Activated CD8-positive, alpha-beta memory T cell treated with anti-CD3 and anti-CD28 coated beads, Interleukin-2, amount 10 ng/mL, durations not matched to agents 7 days and 5 days (primary cell): ENCODE measurements around the gene CNIH2. TPM values are rescaled to one million over a fixed set of nuclear protein-coding genes. Genes with fewer than 3 reads are reported as not detected.
A peak's percentile ranks its signal among the peaks of the same experiment; 100 is the strongest.

ENCODE experiments used
- ATAC-seq: fragments of 150-1000 bp; cut with Tn5 transposase; one replicate; pipeline ENCODE4 v1.10.0; 2021; ENCODE audit warnings: moderate library complexity
- CTCF ChIA-PET: fragments of 350-600 bp; sonication (Branson Sonifier 250); formaldehyde crosslinking; loops from one replicate; lab custom pipeline; 2021; ENCODE audit warnings: antibody characterized with exemption; lab: Charles Lee
- DNase-seq: peaks from one replicate; pipeline ENCODE4 v3.0.0-alpha.2; 2020
- H3K27ac Mint-ChIP-seq: one replicate; pipeline ENCODE4 v1.8.0; 2021; ENCODE audit warnings: mild to moderate bottlenecking, mixed read lengths
- H3K27me3 Mint-ChIP-seq: one replicate; pipeline ENCODE4 v1.8.0; 2021; ENCODE audit warnings: mixed read lengths
- H3K36me3 Mint-ChIP-seq: one replicate; pipeline ENCODE4 v1.8.0; 2021; ENCODE audit warnings: mild to moderate bottlenecking, mixed read lengths
- H3K4me1 Mint-ChIP-seq: one replicate; pipeline ENCODE4 v1.8.0; 2021; ENCODE audit warnings: mixed read lengths
- H3K4me3 Mint-ChIP-seq: one replicate; pipeline ENCODE4 v1.8.0; 2021; ENCODE audit warnings: mild to moderate bottlenecking, moderate library complexity, mixed read lengths
- H3K9me3 Mint-ChIP-seq: one replicate; pipeline ENCODE4 v1.8.0; 2022; ENCODE audit warnings: low read depth, mixed read lengths
- total RNA-seq, 2 experiments: library from RNA; stranded (reverse); gene quantifications; one replicate each; pipeline ENCODE4 v1.2.3, GENCODE V29; 2021

The CNIH2 gene
- total RNA-seq, 2 experiments from 2014 or later: 1.1 to 1.2 TPM

DNA sequence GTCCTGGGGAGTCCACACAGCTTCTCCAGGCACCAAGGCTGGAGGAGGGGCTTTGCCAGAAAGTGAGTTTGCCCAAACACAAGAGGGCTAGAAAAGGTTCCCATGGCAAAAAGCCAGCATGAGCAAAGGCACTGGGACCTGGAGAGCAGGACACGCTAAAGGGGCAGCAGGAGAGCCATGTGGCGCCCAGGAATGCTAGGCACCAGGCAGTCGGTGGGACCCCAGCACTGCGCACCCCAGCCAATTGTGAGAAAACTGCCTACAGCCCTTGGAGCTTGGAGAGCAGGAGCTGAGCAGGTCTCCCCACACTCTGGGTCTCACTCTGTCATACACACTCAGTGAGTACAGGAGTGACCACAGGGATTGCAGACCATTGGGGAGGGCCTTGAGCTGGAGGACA lies 14.7 kb upstream of the CNIH2 start:
- Mint-ChIP-seq H3K27me3 (no peaks in the 10 kb centered on the region), H3K4me3 (no peak overlapping the region), H3K9me3 (no peaks in the 10 kb centered on the region)

DNA sequence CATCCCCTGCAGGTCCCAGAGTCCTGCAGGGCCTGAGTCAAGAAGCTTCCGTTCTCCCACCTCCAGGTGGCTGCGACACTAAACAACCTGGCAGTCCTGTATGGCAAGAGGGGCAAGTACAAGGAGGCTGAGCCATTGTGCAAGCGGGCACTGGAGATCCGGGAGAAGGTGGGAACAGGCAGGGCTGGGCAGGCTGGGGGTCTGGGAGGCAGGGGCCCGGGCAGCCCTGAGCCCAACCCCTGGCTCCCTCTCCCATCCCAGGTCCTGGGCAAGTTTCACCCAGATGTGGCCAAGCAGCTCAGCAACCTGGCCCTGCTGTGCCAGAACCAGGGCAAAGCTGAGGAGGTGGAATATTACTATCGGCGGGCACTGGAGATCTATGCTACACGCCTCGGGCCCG lies 14.2 kb upstream of the CNIH2 start:
- Mint-ChIP-seq H3K9me3 (no peaks in the 10 kb centered on the region), H3K27me3 (no peaks in the 10 kb centered on the region)
- CTCF ChIA-PET: interaction anchor here (0.5 to 3.8 kb wide), 3 partner anchors 17 to 348 kb away, joined by 3 to 13 read pairs (median 3); no protein-coding TSS in a partner anchor

More for the DNA sequence above, 14.7 kb upstream of the CNIH2 start:
- no peak overlapping the region for H3K27ac Mint-ChIP-seq
- peaks cover 25% of the 10 kb centered on the region for H3K4me1 Mint-ChIP-seq
- peaks cover 16% of the 10 kb centered on the region for H3K36me3 Mint-ChIP-seq
- CTCF ChIA-PET: interaction anchor here (0.5 to 3.8 kb wide), 5 partner anchors 18 to 349 kb away, joined by 3 to 13 read pairs (median 3); partner anchors contain the start of gene YIF1A
- ATAC-seq (no peak), DNase-seq (no peak)

DNA sequence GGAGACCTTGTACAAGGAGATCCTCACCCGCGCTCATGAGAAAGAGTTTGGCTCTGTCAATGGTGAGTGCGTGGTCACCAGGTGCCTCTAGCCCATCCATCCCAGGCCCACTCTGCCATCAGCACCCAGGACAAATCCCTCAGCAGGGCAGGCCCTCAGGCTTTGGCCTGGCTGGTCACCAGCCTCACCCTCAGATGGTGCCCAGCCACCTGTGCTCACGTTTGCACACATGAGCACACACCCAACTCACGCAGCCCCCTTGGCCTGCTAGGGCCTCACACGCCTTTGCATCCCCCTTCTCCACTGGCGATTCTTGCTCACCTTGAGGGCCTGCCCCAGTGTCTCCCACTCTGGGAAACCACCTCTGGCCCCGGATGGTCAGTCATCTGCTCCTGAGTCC lies 13.6 kb upstream of the CNIH2 start:
- Mint-ChIP-seq H3K4me1 (peaks cover 17% of the 10 kb centered on the region), H3K36me3 (peaks cover 16% of the 10 kb centered on the region), H3K9me3 (no peaks in the 10 kb centered on the region), H3K4me3 (no peak overlapping the region), H3K27ac (no peak overlapping the region), H3K27me3 (no peaks in the 10 kb centered on the region)
- no peak for ATAC-seq
- DNase-seq: no peak
- CTCF ChIA-PET: interaction anchor here (1.0 to 3.8 kb wide), 4 partner anchors 17 to 45 kb away, joined by 3 to 13 read pairs (median 3); no protein-coding TSS in a partner anchor

More for the DNA sequence above, 14.2 kb upstream of the CNIH2 start:
- Mint-ChIP-seq H3K4me3 (no peak overlapping the region), H3K36me3 (peaks cover 16% of the 10 kb centered on the region), H3K4me1 (peaks cover 21% of the 10 kb centered on the region), H3K27ac (no peak overlapping the region)
- ATAC-seq (no peak), DNase-seq (no peak)

DNA sequence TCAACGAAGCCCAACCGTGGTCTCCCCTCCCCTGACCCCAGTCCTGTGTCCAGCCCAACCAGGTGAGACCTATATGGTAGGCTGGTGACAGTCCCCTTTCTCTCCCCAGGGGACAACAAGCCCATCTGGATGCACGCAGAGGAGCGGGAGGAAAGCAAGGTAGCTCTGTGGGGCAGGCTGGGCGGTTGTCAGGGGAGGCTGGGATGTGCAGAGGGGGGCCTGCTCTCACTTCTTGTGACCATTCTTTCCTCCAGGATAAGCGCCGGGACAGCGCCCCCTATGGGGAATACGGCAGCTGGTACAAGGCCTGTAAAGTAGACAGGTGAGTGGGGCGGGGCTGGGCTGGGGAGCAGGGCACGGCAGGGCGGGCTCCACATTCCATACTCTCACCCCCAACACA lies 13.1 kb upstream of the CNIH2 start:
- peaks cover 18% of the 10 kb centered on the region for H3K4me1 Mint-ChIP-seq
- no peaks in the 10 kb centered on the region for H3K27me3 Mint-ChIP-seq
- CTCF ChIA-PET: interaction anchor here (0.6 to 3.8 kb wide), 4 partner anchors 16 to 39 kb away, joined by 3 to 13 read pairs (median 3); no protein-coding TSS in a partner anchor
- ATAC-seq: no peak
- peaks cover 16% of the 10 kb centered on the region for H3K36me3 Mint-ChIP-seq
- DNase-seq: peak; percentile 65
- no peaks in the 10 kb centered on the region for H3K9me3 Mint-ChIP-seq
- no peak overlapping the region for H3K4me3 Mint-ChIP-seq
- H3K27ac Mint-ChIP-seq: no peak overlapping the region

DNA sequence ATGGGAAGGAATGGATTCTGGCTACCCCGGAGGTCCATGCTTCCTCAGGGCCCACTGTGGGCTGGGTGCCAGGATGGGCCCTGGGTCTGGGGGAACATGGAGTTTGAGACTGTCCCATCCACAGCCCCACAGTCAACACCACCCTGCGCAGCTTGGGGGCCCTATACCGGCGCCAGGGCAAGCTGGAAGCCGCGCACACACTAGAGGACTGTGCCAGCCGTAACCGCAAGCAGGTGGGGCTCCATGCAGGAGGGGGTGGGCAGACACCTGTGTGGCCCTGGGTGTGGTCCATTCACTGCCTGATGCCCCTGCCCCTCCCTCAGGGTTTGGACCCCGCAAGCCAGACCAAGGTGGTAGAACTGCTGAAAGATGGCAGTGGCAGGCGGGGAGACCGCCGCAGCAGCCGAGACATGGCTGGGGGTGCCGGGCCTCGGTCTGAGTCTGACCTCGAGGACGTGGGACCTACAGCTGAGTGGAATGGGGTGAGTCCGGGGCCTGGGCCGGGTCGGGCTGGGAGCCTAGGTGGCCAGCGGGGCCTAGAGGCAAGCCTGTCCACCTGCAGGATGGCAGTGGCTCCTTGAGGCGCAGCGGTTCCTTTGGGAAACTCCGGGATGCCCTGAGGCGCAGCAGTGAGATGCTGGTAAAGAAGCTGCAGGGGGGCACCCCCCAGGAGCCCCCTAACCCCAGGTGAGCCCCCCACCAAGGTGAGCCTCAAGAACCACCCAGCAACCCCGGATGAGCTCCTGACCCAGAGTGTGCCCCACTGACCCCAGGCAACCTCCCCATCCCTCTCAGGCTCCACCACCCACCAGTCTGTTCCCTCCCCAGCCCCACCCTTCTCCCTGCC lies 12.2 kb upstream of the CNIH2 start:
- H3K27ac Mint-ChIP-seq: no peak overlapping the region
- H3K4me3 Mint-ChIP-seq: no peak overlapping the region
- peaks cover 27% of the 10 kb centered on the region for H3K4me1 Mint-ChIP-seq
- H3K9me3 Mint-ChIP-seq: no peaks in the 10 kb centered on the region
- no peaks in the 10 kb centered on the region for H3K27me3 Mint-ChIP-seq
- H3K36me3 Mint-ChIP-seq: peaks cover 17% of the 10 kb centered on the region
- CTCF ChIA-PET: interaction anchor here (0.6 to 3.8 kb wide), 5 partner anchors 15 to 45 kb away, joined by 3 to 13 read pairs (median 3); no protein-coding TSS in a partner anchor
- ATAC-seq (no peak), DNase-seq (no peak)

DNA sequence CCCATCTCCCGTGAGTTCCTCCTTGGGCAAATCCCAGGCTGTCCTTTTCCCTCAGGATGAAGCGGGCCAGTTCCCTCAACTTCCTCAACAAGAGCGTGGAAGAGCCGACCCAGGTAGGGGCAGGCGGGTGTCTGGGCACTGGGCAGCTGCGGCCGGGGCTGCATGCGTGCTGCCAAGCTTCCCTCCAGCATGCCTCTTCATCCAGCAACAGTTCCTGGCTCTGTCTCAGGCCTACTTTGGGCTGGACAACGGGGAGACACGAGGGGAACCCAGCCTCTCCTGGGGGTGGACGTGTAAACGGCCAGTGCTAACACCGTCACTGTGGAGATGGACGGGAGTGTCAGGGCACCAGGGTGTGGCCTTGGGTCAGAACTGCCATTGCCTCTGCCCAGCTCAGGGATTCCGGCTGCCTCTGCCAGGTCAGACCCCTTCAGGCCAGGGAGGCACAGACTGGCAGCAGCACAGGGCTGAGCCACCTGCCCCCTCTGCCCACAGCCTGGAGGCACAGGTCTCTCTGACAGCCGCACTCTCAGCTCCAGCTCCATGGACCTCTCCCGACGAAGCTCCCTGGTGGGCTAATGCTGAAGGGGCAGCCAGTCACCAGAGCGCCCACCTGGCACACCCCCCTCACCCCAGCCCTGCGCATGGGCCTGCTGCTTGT lies 11.5 kb upstream of the CNIH2 start:
- Mint-ChIP-seq H3K36me3 (peaks cover 19% of the 10 kb centered on the region), H3K27ac (no peak overlapping the region), H3K9me3 (no peaks in the 10 kb centered on the region), H3K27me3 (no peaks in the 10 kb centered on the region), H3K4me3 (peak overlapping the region; percentile 91), H3K4me1 (peaks cover 31% of the 10 kb centered on the region)
- CTCF ChIA-PET: interaction anchor here (0.9 to 1.5 kb wide), 2 partner anchors 43 to 46 kb away, joined by 3 to 6 read pairs; no protein-coding TSS in a partner anchor
- DNase-seq: no peak
- no peak for ATAC-seq

DNA sequence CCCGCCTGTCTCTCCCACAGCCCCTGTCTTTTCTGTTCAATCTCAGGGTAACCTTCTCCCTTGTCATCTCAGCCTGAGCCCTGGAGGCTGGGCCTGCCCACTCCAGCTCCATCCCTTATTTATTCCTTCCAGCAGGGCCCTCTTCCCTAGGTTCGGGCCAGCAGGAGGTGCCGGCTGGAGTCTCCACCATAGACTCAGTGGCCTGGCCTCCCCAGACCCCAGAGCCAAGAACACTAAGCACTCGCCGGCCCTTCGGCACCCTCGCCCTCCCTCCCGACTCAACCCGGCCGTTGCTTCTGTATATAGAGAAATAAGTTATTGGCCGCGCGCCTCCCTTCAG lies 11.0 kb upstream of the CNIH2 start:
- H3K9me3 Mint-ChIP-seq: no peaks in the 10 kb centered on the region
- no peaks in the 10 kb centered on the region for H3K27me3 Mint-ChIP-seq
- H3K4me3 Mint-ChIP-seq: peak overlapping the region; percentile 91
- ATAC-seq (no peak), DNase-seq (no peak)
- peaks cover 23% of the 10 kb centered on the region for H3K36me3 Mint-ChIP-seq
- peak overlapping the region; percentile 54 for H3K27ac Mint-ChIP-seq
- peaks cover 36% of the 10 kb centered on the region for H3K4me1 Mint-ChIP-seq
- CTCF ChIA-PET: interaction anchor here (1.5 to 7.2 kb wide), 2 partner anchors 15 to 44 kb away, joined by 6 to 85 read pairs; no protein-coding TSS in a partner anchor

DNA sequence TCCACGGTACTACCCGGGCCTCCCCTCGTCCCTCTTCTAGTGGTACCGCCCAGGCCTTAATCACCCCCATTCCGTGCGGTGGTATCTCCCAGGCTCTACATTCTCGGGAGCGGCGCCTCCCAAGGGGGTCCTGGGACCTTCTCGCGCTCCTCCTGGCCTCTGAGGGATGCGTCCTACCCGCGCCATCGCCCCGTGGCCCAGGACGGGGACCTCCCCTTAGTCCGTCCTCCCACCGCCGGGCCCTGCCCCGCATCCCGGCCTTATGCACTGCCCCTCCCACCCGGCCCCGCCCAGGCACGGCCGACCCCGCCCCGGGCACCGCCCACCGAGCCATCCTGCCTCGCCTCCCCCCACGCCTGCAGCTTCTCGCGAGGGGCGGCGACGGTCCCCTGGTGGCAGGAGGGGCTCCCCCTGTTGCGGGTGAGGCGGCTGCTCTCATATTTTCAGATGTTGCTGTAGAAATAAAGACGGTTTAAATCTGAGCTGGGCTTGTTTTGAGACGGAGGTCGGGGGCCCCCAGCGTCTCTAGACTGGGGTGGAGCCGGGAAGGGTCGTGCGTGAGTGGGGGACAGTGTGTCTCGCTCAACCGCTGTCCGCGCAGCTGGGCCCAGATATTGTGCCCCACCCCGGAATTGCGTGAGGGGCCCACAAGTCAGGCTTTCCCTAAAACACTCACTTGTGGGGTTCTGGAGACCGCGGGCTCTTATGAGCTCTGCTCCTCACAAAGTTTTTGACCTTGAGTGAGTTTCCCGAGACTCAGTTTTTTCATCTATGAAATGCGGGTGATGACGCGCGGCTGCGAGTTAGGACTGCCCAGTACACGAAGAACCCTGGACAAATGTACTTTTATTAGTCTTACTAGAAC lies 10.4 kb upstream of the CNIH2 start:
- DNase-seq (peak; percentile 92), ATAC-seq (peak; percentile 63)
- H3K9me3 Mint-ChIP-seq: no peaks in the 10 kb centered on the region
- peak overlapping the region; percentile 91 for H3K4me3 Mint-ChIP-seq
- CTCF ChIA-PET: interaction anchor here (0.6 to 7.2 kb wide), 6 partner anchors 14 to 122 kb away, joined by 3 to 85 read pairs (median 5); no protein-coding TSS in a partner anchor
- peaks cover 27% of the 10 kb centered on the region for H3K36me3 Mint-ChIP-seq
- H3K27ac Mint-ChIP-seq: peak overlapping the region; percentile 91
- peaks cover 42% of the 10 kb centered on the region for H3K4me1 Mint-ChIP-seq
- no peaks in the 10 kb centered on the region for H3K27me3 Mint-ChIP-seq

DNA sequence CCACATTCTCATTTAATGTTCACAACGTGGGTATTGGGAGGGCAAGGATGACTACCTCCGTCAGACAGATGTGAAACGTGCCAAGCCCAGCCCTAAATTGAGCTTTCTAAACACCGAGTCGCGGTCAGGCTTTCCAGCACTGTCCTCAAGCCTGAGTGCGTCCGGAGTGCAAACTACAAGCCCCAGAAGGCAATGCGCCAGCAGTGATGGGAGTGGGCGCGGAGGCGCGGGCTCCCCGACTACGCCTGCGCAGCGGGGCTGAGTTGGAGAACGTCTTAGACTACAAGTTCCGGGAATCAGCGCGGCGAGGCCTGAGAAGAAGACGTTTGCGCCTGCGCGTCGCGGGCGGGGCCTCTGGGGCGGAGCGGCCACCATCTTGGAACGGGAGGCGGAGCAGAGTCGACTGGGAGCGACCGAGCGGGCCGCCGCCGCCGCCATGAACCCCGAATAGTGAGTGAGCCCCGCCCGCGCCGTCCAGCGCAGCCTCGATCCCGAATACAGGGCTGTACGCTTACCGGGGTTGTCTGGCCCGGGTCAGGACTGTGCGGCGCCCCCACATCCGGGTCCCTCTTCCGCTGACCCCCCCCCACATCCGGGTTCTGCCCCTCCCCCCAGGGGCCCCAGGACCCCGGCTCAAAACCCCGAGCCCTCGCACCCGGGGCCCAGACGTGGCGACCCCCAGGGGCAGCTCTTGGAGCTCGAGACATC lies 9.6 kb upstream of the CNIH2 start, which contains the start of gene RAB1B:
Gene RAB1B, plus strand, starts transcription at position 396 of the 708 bp plus-strand sequence. Its CDS starts 41 bp downstream, at position 437.
- ATAC-seq (peak; percentile 88), DNase-seq (peak; percentile 100)
- no peaks in the 10 kb centered on the region for H3K9me3 Mint-ChIP-seq
- H3K4me1 Mint-ChIP-seq: peaks cover 49% of the 10 kb centered on the region
- H3K4me3 Mint-ChIP-seq: peak within 1 kb of the TSS; percentile 91
- H3K27me3 Mint-ChIP-seq: no peaks in the 10 kb centered on the region
- H3K36me3 Mint-ChIP-seq: peaks cover 34% of the 10 kb centered on the region
- CTCF ChIA-PET: interaction anchor here (0.8 to 7.2 kb wide), 5 partner anchors 13 to 121 kb away, joined by 3 to 85 read pairs (median 7); no protein-coding TSS in a partner anchor
- peak within 1 kb of the TSS; percentile 91 for H3K27ac Mint-ChIP-seq

DNA sequence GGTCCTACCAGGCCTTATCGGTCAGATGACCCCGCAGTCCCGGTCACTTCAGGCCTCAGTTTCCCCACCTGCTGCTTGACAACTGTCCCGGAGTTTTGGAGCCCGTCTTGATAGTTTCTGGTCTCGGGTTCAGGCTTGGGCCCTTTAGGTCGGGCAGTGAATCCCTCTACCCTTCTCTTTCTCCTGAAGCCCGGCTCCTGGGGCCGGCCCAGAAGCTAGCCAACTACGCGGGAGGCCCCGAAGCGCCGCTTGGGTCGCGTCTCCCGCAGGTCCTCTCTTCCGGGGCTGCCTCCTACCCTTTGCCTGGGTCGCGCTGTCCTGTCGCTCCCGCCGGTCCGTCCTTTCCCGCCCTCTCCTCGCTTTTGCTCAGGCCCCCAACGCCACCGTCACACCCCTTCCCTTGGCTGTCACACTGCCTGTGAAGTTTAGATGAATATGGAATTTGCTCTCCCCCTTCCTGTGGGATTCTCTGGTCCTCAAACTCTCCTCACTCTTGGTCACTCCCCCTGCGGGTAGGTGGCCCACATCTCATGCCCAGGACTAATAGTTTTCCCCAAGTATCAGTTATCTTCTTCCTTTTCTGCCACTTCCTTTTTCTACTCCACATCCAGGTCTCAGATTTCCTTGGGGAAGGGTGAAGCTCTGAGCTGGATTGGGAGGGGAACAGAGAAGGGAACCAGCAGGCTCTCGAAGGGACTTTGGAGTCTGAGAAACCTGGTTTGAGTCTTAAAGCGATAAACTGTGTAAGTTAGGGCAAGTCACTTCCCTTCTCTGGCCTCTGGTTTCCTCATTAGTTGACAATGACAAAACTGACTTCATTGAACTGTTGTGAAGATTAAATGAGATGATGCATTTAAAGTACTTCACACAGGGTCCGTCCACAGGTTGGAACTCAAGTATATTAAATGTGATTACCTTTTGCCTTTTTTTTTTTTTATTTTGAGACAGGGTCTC lies 8.7 kb upstream of the CNIH2 start:
- ATAC-seq (no peak), DNase-seq (no peak)
- Mint-ChIP-seq H3K4me3 (peak overlapping the region; percentile 91), H3K36me3 (peaks cover 38% of the 10 kb centered on the region), H3K4me1 (peaks cover 51% of the 10 kb centered on the region), H3K27ac (peak overlapping the region; percentile 91), H3K9me3 (no peaks in the 10 kb centered on the region), H3K27me3 (no peaks in the 10 kb centered on the region)
- CTCF ChIA-PET: interaction anchor here (1.3 to 7.2 kb wide), 4 partner anchors 13 to 120 kb away, joined by 3 to 85 read pairs (median 10); no protein-coding TSS in a partner anchor

DNA sequence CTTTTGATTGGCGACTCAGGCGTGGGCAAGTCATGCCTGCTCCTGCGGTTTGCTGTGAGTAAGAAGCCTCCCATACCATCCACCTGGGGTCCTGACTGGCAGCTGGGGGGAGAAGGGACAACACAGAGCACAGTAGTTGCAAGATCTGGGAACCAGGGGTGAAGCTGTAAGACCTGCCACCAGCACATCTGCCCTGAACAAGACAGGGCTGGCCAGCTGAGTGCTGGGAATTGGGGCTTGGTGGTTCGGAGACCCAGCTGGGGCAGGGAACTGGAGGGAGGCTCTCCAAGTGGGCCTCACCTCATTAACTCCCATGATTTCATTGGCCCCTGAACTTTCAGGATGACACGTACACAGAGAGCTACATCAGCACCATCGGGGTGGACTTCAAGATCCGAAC lies 6.2 kb upstream of the CNIH2 start:
- CTCF ChIA-PET: interaction anchor here (1.2 to 7.2 kb wide), 8 partner anchors 10 to 115 kb away, joined by 3 to 85 read pairs (median 4); partner anchors contain the start of gene YIF1A
- peaks cover 40% of the 10 kb centered on the region for H3K36me3 Mint-ChIP-seq
- H3K27me3 Mint-ChIP-seq: no peaks in the 10 kb centered on the region
- DNase-seq: no peak
- H3K4me3 Mint-ChIP-seq: no peak overlapping the region
- H3K27ac Mint-ChIP-seq: peak overlapping the region; percentile 79
- no peaks in the 10 kb centered on the region for H3K9me3 Mint-ChIP-seq
- no peak for ATAC-seq
- peaks cover 51% of the 10 kb centered on the region for H3K4me1 Mint-ChIP-seq
